ENCODE results near the gene DENND6B. TPM values are rescaled to one million over a fixed set of nuclear protein-coding genes. Genes with fewer than 3 reads are reported as not detected.

Gene DENND6B
- total RNA-seq, 1 donor from 2014 or later = 32.1 TPM

DNA sequence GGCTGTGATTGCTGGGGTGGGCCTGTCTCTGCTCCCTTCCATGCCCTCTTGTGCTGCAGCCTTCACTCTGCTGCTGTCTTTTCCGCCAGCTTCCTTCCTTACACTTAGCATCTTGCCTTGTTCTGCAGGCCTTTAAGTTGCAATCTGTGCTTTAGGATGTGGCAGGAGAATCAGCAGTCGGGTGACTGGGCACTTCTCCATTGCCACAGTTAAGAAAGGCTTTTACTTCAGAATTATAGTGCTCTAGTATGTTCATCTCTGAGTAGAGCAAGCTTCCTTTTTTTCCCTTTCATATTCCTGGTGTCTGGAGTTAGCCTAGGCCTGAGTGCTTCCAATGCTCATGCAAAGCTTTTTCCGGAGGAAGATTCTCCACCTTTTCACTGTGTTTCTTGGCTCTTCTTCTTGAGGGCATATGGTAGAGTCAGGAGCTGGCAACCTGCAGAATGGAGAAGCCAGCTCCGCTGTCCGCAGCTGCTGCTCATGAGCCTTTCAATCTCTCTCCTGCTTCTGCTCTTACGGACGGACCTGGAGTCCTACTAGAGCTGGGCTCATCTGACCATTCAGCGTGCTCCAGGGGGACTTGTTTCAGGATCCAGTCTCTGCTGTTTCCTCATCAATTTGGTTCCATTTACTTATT lies 36.5 kb upstream of the DENND6B start:
- DNase-seq = no peak
- Mint-ChIP-seq H3K27me3 (ENCODE audit: unreplicated experiment) (peaks cover 8% of the 10 kb centered on the region), H3K27ac (ENCODE audit: unreplicated experiment) (peak overlapping the region; percentile 29), H3K9me3 (ENCODE audit: unreplicated experiment) (peaks cover 4% of the 10 kb centered on the region), H3K4me3 (ENCODE audit: unreplicated experiment) (no peak overlapping the region), H3K36me3 (ENCODE audit: unreplicated experiment) (peaks cover 16% of the 10 kb centered on the region), H3K4me1 (ENCODE audit: low read depth, unreplicated experiment) (peaks cover 20% of the 10 kb centered on the region)
- TF ChIP-seq, protein P1, sequence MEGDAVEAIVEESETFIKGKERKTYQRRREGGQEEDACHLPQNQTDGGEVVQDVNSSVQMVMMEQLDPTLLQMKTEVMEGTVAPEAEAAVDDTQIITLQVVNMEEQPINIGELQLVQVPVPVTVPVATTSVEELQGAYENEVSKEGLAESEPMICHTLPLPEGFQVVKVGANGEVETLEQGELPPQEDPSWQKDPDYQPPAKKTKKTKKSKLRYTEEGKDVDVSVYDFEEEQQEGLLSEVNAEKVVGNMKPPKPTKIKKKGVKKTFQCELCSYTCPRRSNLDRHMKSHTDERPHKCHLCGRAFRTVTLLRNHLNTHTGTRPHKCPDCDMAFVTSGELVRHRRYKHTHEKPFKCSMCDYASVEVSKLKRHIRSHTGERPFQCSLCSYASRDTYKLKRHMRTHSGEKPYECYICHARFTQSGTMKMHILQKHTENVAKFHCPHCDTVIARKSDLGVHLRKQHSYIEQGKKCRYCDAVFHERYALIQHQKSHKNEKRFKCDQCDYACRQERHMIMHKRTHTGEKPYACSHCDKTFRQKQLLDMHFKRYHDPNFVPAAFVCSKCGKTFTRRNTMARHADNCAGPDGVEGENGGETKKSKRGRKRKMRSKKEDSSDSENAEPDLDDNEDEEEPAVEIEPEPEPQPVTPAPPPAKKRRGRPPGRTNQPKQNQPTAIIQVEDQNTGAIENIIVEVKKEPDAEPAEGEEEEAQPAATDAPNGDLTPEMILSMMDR (IDR thresholded peaks at IDR 0.05; ENCODE audit: partially characterized antibody, unreplicated experiment) = no peak

DNA sequence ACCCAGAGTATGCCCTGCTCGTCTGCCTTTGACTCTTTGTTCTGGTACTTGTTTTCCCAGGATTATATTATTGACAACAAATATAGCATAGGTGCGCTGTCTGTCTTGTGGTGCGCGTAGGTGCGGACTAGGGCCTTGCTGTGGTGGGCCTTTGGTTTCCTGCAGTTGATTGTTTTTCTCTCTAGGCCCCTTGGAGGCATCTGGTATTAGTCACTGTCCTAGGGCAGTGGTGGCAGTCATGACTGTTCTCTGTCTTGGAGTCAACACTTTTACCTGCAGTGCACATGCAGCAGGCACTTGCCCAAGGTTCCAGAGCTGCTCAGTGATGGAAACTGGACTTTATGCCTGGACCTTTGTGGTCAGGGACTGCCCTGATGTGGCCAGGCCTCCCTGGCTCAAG lies 34.9 kb upstream of the DENND6B start:
- peaks cover 9% of the 10 kb centered on the region for H3K36me3 Mint-ChIP-seq (ENCODE audit: unreplicated experiment)
- H3K9me3 Mint-ChIP-seq (ENCODE audit: unreplicated experiment) = peaks cover 4% of the 10 kb centered on the region
- DNase-seq = no peak
- H3K27ac Mint-ChIP-seq (ENCODE audit: unreplicated experiment) = no peak overlapping the region
- peaks cover 10% of the 10 kb centered on the region for H3K4me1 Mint-ChIP-seq (ENCODE audit: low read depth, unreplicated experiment)
- TF ChIP-seq, protein P1 (IDR thresholded peaks at IDR 0.05; ENCODE audit: partially characterized antibody, unreplicated experiment) = no peak
- H3K4me3 Mint-ChIP-seq (ENCODE audit: unreplicated experiment) = no peak overlapping the region
- H3K27me3 Mint-ChIP-seq (ENCODE audit: unreplicated experiment) = peaks cover 5% of the 10 kb centered on the region

DNA sequence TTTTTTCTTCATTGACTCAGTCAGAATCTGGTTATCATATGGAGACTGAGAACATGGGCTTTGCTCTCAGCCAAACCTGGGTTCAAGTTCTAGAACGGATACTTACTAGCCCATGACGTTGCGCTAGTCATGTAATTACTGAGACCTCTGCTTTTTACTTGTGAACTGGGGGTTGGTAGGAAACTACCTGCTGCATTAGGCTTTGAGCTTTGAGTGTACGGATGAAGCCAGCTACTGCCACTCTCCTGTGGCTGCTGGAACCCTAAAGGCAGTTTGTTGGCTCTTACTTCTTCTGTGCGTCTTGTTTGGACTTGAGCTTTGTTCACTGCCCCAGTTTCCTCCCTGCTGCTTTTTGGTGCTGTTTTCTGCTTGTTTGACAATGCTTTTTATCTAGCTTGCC lies 34.4 kb upstream of the DENND6B start:
- Mint-ChIP-seq H3K27ac (ENCODE audit: unreplicated experiment) (no peak overlapping the region), H3K27me3 (ENCODE audit: unreplicated experiment) (peaks cover 3% of the 10 kb centered on the region), H3K4me3 (ENCODE audit: unreplicated experiment) (no peak overlapping the region), H3K36me3 (ENCODE audit: unreplicated experiment) (peaks cover 9% of the 10 kb centered on the region), H3K9me3 (ENCODE audit: unreplicated experiment) (peaks cover 4% of the 10 kb centered on the region), H3K4me1 (ENCODE audit: low read depth, unreplicated experiment) (peaks cover 10% of the 10 kb centered on the region)
- TF ChIP-seq, protein P1 (IDR thresholded peaks at IDR 0.05; ENCODE audit: partially characterized antibody, unreplicated experiment) = no peak
- no peak for DNase-seq

DNA sequence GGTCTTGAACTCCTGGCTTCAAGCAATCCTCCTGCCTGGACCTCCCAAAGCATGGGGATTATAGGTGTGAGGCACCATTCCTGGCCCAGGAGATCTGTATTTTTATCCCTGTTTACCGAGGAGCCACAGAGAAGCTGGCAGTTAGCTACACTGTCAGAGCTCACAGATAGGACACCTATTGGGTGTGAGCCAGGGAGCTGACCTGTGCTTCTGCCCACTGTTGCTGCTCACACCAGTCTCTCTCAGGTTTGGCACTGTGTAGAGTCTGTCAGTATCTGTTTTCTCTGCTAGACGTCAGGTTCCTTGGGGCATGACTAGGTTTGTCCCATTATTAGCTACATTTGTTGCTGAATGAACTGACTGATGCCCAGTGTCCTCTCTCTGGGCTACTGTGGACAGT lies 33.8 kb upstream of the DENND6B start:
- peaks cover 3% of the 10 kb centered on the region for H3K27me3 Mint-ChIP-seq (ENCODE audit: unreplicated experiment)
- no peak overlapping the region for H3K27ac Mint-ChIP-seq (ENCODE audit: unreplicated experiment)
- H3K4me1 Mint-ChIP-seq (ENCODE audit: low read depth, unreplicated experiment) = peaks cover 10% of the 10 kb centered on the region
- peaks cover 9% of the 10 kb centered on the region for H3K36me3 Mint-ChIP-seq (ENCODE audit: unreplicated experiment)
- no peak overlapping the region for H3K4me3 Mint-ChIP-seq (ENCODE audit: unreplicated experiment)
- peaks cover 4% of the 10 kb centered on the region for H3K9me3 Mint-ChIP-seq (ENCODE audit: unreplicated experiment)
- TF ChIP-seq, protein P1 (IDR thresholded peaks at IDR 0.05; ENCODE audit: partially characterized antibody, unreplicated experiment) = no peak
- DNase-seq = no peak

DNA sequence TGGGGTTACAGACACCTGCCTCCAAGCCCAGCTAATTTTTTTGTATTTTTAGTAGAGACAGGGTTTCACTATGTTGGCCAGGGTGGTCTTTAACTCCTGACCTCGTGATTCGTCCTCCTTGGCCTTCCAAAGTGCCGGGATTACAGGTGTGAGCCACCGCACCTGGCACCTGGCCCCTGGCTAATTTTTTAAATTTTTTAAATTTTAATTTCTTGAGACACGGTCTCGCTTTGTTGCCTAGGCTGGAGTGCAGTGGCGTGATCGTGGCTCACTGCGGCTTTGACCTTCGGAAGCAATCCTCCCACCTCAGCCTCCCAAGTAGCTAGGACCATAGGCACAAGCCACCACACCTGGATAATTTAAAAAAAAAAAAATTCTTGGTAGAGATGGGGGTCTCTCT lies 30.9 kb upstream of the DENND6B start:
- Mint-ChIP-seq H3K27ac (ENCODE audit: unreplicated experiment) (no peak overlapping the region), H3K9me3 (ENCODE audit: unreplicated experiment) (peaks cover 2% of the 10 kb centered on the region), H3K4me1 (ENCODE audit: low read depth, unreplicated experiment) (peaks cover 2% of the 10 kb centered on the region), H3K27me3 (ENCODE audit: unreplicated experiment) (no peaks in the 10 kb centered on the region), H3K36me3 (ENCODE audit: unreplicated experiment) (peaks cover 5% of the 10 kb centered on the region), H3K4me3 (ENCODE audit: unreplicated experiment) (no peak overlapping the region)
- no peak for DNase-seq
- TF ChIP-seq, protein P1 (IDR thresholded peaks at IDR 0.05; ENCODE audit: partially characterized antibody, unreplicated experiment) = no peak
